Measurements from ENCODE around the gene RFT1.

DNA sequence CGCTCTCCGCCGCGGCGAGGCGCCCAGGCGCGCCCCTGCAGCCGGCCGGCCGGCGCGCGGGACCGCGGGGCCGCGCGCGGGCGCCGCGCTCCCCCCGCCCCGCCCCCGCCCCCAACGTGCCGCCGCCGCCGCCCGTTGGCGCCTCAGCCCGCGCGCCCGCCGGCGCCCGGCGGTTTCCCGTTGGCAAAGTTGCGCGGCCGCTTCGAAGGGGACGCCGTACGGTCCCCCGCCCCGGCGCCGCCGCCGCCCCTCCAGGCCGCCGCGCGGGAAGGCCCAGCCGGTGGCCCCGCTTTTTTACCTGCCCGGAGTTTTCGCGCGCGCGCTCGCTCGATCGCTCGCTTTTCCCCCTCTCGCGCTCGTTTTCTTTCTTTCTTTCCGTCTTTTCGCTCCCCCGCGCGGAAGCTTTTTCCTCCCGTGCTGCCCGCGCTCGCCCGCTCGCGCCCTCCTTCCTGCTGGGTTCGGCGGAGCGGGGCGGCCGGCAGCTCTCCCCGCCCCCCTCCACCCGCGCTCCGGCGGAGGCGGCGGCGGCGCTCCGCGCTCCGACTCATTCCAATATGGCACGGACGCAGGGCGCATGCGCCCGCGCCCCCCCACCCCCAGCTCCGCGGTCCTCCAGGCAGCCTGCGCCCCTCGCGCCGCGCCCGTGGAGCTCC, 84.6 kb downstream of the RFT1 start, which contains the start of gene SFMBT1:
- TF ChIP-seq, protein P1, sequence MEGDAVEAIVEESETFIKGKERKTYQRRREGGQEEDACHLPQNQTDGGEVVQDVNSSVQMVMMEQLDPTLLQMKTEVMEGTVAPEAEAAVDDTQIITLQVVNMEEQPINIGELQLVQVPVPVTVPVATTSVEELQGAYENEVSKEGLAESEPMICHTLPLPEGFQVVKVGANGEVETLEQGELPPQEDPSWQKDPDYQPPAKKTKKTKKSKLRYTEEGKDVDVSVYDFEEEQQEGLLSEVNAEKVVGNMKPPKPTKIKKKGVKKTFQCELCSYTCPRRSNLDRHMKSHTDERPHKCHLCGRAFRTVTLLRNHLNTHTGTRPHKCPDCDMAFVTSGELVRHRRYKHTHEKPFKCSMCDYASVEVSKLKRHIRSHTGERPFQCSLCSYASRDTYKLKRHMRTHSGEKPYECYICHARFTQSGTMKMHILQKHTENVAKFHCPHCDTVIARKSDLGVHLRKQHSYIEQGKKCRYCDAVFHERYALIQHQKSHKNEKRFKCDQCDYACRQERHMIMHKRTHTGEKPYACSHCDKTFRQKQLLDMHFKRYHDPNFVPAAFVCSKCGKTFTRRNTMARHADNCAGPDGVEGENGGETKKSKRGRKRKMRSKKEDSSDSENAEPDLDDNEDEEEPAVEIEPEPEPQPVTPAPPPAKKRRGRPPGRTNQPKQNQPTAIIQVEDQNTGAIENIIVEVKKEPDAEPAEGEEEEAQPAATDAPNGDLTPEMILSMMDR (IDR thresholded peaks at IDR 0.05; ENCODE audit: low read length) = no peak
- no peak for TF ChIP-seq EZH2phosphoT487 (IDR thresholded peaks at IDR 0.05; ENCODE audit: low read length)
- no peak for TF ChIP-seq EZH2 (optimal IDR thresholded peaks at IDR 0.05; ENCODE audit: low read depth, low read length)
